ENCODE results near the gene FBXO30.

DNA sequence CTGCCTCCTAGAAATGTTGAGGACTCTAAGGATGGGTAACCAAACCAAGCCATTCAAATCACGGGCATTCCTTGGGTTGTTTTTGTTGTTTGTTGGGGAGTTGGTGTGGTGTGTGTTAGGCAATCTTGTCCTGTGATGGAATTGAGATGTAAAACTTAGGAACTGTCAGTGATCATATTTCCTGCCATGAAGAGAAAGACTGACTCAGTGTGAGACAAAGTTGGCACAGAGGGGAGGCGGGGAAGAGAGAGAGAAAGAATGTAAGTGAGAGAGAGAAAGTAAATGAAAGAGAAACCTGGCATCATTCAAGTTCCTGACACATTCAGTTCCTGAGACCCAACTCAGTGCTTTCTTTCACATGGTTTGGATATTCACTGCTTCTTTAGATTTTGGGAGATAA lies 21.6 kb upstream of the FBXO30 start:
- TF ChIP-seq CEBPB (IDR thresholded peaks at IDR 0.05) (no peak), EP300 (IDR thresholded peaks at IDR 0.05; ENCODE audit: borderline replicate concordance) (no peak), RAD21 (IDR thresholded peaks at IDR 0.05; ENCODE audit: low read depth) (no peak), REST (IDR thresholded peaks at IDR 0.05; ENCODE audit: low read depth) (no peak), TAF1 (IDR thresholded peaks at IDR 0.05; ENCODE audit: low read depth) (no peak), YY1 (IDR thresholded peaks at IDR 0.05; ENCODE audit: low read depth) (no peak), NFIC (IDR thresholded peaks at IDR 0.05) (no peak)
- TF ChIP-seq, protein P1, sequence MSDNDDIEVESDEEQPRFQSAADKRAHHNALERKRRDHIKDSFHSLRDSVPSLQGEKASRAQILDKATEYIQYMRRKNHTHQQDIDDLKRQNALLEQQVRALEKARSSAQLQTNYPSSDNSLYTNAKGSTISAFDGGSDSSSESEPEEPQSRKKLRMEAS (IDR thresholded peaks at IDR 0.05), result no peak

Measured in Ishikawa (cell line).